Stimulated activated CD8-positive, alpha-beta memory T cell treated with anti-CD3 and anti-CD28 coated beads, Interleukin-12 subunit alpha, Interleukin-12 subunit beta, amount 100 ng/mL, for 1 hour (primary cell): Measurements from ENCODE around the gene FBXO11.

Source experiments
- DNase-seq: peaks from one replicate; pipeline ENCODE4 v3.0.0-alpha.2; 2020; ENCODE audit warnings: low read depth

FBXO11 gene

DNA sequence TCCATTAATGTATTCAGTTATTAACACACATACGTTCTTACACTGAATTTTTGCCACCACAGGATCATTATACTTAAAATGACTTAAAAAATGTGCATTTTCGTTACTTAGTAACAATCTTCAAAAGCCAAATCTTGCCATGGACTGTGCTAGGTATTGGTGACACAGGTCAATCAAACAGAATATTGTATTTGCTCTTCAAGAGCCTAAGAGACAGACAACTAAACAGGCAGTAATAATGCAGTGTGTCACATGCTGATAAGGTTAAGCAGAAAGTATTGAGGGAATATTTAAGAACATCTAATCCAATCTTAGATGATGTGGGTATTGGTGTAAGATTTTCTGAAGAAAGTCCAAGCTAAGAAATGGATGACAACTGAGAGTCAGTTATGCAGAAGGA, 56.9 kb downstream of the FBXO11 start:
- DNase-seq: no peak

DNA sequence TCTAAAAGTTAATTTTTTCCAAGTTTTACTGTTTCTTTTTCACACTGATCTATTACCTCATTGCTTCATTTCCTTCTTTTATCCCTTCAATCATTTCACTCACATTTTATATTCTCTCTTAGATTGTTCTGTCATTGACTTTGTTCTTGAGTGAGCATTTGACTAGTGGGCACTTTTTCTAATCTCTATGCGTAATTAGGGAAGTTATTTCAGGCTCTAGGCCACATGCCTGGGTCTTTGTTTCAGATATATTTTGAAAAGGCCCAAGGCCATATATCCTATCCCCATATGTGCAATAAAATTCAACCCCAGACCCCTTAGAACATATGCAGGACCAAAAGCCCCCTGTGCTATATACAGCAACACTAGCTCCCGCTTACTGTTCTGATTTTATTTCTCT, 62.1 kb downstream of the FBXO11 start:
- no peak for DNase-seq

DNA sequence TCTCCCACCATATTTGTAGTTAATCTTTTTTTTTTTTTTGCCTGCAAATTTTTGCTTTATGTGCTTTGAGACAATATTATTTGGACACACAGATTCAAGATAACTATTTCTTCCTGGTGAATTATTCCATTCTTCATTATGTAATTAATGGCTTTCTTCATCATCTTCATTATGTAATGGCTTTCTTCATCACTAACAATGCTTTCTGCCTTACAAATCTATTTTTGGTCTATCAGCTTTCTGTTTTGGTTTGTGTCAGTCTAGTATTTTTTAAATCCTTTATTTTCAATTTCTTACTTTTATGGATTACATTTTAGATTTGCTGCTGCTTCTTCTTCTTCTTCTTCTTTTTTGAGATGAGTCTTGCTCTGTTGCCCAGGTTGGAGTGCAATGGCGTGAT, 62.9 kb downstream of the FBXO11 start:
- no peak for DNase-seq

DNA sequence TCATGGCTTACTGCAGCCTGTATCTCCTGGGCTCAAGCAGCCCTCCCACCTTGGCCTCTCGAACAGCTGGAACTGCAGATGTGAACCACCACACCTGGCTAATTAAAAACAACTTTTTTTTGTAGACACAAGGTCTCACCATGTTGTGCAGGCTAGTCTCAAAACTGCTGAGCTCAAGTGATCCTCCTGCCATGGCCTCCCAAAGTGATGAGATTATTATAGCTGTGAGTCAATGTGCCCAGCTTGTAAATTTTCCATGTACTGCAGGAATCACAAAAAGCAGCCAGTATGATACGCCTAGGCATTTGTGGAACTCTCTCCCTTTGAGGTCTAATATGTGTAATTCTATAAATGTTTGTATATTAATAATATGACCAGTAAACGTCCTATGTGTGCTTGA, 63.5 kb downstream of the FBXO11 start:
- no peak for DNase-seq

DNA sequence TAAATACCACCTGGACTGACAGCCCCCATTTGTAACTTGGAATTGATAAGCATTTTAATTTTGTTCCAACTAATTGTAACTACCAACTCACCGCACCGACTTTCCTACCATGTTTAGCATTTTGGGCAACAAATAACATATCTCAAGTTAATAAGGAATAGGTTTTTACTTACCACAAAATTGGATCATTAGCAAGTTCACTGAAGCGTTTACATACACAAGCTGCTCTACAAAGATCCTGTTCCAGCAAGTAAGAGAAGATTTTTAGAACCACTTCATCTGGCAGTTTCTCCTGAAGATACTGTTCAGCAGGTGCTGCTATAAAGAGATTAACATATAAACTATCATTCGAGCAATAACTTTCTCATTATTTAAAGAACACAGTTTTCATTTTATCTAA, 67.6 kb downstream of the FBXO11 start:
- DNase-seq: no peak

DNA sequence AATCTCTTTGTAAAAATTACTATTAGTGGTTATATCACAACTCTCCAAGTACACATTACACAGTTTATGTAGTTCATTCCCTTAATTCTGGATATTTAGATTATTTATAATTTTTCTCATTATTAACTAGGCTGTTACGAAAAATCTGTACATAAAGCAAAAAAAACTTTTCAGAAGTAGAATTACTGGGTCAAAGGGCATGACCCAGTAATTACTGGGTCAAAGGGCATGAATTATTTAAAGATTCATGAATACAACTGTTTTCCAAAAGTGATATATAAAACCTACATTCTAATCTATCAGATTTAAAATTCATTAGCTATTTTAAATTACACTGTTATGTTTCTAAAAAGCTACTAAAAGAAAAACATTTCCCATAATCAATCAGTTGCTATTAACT, 68.0 kb downstream of the FBXO11 start:
- no peak for DNase-seq

DNA sequence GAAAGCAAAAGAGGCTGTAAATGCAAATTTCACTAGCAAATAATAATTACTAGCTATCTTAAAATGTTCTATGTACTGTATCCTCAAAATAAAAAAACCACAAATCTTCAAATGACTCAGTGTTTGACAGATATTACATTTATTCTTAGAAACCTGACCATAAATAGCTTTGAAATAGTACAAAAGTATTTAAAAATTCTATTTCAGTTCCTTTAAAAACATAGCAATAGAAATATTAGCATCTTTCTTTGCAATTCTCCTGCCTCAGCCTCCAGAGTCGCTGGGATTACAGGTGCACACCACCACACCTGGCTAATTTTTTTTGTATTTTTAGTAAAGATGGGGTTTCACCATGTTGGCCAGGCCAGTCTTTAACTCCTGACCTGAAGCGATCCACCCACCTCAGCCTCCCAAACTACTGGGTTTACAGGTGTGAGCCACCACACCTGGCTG, 72.8 kb downstream of the FBXO11 start:
- no peak for DNase-seq

DNA sequence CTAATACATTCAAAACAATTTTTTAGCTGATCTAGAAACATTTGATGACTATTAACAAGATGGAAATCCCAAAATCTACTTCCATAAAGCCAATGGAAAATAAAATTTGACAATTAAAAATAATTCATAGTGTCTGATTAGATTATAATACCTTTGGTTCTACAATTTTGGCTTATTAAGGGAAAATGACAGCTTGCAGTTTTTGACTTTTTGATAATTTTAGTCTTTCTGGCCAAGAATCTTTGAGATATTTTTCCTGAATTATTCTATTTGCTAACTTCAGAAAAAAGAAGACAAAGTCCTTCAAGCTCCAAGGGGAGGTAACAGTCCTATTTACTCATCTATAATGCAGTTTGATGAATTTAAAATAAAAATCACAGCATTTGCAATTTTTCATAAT, 83.8 kb downstream of the FBXO11 start:
- no peak for DNase-seq

DNA sequence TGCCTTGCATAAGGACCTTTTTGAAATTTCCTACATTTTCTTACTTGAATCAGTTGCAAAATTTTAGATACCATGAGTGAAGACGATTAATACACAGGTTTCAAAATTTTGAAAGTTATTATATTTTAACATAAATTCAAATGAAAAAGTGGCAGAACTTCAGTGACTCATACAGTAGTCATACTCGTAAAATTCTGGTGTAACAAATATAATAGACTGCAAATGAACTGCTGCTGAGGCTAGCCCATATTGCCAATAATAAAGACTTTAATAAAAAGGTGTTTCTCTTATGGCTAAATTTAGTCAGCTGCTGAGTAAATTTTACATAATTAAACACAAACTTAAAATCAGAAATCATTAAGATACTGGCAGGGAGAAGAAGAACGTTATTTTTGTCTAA, 86.5 kb downstream of the FBXO11 start:
- DNase-seq: no peak

DNA sequence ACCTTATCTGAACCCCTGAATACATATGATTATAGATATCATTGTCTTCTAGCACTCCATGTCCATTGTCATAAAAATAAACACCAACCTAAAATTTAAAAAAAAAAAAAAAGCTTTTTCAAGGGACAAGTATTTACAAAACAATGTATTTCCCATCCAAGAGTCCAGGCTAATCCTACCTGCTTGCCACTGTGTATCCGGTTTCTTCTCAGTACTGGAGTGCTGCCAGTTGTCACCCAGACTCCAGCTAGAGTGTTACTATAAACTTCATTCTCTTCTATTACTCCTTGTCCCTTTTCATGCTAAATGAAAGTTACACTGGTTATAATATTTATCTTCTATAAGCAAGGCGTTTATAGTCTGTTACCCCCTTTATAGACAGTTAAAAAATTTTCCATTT, 87.5 kb downstream of the FBXO11 start:
- no peak for DNase-seq

DNA sequence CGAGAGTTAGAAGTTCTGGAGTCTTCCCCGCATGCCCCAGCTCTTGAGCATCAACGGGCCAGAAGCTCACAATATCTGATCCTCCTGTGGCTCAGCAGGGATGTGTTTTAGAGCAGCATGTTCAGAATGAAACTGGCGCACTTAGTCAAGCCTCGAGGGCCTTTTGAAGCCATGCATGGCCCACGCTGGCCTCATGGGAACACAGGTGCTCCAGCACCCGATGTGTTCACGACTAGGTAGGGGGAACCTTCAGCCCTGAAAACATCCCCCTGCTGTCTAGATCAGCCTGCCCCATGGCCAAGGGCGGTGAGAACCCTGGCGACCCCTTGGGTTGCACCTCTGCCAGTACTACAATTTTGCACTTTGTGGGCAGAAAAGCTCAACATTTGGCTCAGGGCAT, 90.5 kb downstream of the FBXO11 start:
- DNase-seq: no peak

DNA sequence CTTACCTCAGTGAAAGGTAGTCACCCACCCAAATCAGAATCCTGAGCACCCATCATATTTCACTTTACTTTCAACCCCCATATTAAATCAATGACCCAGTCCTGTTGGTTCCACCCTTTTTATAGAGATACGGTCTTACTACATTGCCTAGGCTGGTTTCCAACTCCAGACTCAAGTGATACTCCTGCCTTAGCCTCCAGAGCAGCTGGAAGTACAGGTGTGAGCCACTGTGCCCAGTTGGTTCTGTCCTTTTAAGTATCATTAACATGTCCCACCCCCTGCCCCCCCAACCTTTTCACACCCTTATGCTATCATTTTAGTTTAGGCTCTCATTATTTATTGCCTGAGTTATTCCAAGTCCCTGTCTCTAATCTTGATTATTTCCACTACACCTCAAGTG, 94.6 kb downstream of the FBXO11 start:
- DNase-seq: no peak

DNA sequence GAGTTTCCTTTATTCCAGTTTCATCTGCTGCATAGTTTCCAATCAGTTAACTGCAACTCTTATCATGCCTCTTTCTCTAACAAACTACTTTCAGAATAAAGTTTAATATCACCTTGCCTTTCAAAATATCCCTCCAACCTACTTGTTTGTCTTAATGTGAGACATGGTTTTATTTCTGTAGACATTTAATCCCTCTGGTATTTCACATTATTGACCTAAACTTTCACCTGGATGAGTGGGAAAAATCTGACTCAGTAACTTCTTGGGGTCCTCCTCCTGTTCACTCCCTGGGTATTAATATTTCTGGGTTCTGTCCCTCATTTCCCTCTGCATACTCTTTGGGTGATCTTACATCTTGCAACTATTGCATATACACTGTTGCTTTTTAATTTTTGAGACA, 95.4 kb downstream of the FBXO11 start:
- no peak for DNase-seq

DNA sequence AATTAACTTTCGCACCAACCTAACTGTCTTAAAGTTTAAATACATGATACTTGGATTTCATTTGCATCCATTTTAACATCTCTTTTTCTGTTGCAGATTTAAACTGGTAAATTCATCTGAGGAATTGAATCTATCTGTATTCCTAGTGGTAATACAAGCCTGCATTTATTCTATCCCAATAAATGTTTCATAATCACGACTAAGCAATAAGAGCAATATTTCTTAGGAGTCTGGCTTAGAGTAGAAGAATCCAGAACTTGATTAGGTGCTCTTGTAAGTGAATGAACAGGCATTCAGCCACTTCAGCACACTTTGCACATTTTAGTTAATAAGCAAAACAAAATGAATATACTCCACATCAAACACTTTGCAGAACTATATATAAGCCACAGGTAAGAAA, 96.4 kb downstream of the FBXO11 start:
- no peak for DNase-seq

DNA sequence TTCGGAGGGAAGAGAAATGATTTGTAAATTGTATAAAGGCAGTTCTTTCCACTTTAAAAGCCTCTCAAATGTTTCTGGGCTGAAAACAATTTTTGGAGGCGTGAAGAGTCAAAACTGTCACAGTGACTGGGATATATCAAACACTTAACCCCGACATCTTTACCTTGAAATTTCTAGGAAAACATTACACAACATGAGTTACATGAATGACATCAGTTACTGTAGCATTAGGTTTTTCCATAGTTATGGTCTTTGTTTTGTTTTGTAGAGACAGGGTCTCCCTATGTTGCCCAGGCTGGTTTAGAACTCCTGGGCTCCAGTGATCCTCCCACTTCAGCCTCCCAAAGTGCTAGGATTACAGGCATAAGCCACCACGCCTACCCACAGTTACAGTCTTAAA, 97.7 kb downstream of the FBXO11 start:
- DNase-seq: no peak

DNA sequence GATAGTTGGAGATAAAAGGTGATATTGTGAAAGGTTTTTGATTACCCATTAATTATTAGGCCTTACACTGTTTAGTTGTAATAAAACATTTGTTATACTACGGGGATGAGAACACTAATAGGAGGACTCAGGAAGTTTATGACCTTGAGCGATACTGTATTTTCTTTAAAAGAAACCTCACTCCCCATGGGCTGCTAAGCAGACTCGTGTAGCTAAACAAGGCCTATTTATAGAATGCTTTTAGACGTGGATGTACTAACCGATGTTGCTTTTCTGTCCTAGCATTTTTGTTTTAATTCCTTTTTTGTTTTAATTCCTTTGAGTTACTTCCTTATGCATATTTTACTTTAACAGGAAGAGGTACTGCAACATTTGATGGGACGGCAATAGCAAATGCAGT, 100.4 kb downstream of the FBXO11 start:
- DNase-seq: no peak

DNA sequence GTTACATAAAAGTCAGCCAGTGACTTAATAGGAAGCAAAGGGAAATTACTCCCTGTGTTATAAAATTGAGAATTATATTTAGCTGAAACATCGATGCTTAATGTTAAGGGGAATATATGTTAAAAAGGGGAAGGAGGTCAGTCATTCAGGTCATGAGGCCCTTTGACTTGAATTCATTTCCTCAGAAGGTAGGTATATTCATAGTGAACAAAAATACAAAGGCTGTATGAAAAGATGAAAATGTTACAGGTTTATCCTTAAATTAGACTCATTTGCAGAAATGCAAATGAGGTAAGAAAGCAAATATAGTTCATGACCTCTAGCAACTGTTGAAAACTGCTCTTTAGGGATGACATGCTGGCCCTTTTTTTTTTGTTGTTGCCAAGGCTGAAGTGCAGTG, 102.5 kb downstream of the FBXO11 start:
- DNase-seq: no peak

DNA sequence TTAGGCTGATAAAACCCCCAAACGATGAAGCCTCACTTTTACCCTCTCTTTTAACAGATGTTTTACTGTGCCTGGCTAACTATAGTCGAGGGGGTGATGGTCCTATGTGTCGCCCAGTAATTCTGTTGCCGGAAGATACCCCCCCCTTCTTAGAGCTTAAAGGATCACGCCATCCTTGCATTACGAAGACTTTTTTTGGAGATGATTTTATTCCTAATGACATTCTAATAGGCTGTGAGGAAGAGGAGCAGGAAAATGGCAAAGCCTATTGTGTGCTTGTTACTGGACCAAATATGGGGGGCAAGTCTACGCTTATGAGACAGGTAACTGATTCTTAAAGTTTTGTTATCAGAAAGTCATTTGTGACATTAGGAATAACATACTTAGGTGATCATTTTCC, 102.9 kb downstream of the FBXO11 start:
- DNase-seq: no peak

DNA sequence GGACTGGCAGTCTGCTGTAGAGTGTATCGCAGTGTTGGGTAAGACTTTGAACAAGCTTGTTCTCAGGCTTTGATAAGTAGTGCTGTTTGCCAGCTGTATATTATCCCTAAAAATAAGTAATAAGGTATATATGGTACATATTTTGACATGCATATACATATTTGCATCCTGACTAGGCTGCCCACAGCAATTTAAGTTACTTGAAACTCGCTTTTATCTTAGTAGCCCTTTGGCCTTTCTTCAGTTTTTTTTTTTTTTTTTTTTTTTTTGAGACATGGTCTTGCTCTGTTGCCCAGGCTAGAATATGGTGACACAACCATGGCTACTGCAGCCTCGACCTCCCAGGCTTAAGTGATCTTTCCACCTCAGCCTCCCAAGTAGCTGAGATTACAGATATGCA, 105.2 kb downstream of the FBXO11 start:
- DNase-seq: no peak

DNA sequence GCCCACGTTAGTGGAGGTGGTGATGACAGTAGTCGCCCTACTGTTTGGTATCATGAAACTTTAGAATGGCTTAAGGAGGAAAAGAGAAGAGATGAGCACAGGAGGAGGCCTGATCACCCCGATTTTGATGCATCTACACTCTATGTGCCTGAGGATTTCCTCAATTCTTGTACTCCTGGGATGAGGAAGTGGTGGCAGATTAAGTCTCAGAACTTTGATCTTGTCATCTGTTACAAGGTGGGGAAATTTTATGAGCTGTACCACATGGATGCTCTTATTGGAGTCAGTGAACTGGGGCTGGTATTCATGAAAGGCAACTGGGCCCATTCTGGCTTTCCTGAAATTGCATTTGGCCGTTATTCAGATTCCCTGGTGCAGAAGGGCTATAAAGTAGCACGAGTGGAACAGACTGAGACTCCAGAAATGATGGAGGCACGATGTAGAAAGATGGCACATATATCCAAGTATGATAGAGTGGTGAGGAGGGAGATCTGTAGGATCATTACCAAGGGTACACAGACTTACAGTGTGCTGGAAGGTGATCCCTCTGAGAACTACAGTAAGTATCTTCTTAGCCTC, 107.2 kb downstream of the FBXO11 start:
- no peak for DNase-seq

DNA sequence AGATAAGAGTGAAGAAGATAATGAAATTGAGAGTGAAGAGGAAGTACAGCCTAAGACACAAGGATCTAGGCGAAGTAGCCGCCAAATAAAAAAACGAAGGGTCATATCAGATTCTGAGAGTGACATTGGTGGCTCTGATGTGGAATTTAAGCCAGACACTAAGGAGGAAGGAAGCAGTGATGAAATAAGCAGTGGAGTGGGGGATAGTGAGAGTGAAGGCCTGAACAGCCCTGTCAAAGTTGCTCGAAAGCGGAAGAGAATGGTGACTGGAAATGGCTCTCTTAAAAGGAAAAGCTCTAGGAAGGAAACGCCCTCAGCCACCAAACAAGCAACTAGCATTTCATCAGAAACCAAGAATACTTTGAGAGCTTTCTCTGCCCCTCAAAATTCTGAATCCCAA, 107.7 kb downstream of the FBXO11 start:
- no peak for DNase-seq

DNA sequence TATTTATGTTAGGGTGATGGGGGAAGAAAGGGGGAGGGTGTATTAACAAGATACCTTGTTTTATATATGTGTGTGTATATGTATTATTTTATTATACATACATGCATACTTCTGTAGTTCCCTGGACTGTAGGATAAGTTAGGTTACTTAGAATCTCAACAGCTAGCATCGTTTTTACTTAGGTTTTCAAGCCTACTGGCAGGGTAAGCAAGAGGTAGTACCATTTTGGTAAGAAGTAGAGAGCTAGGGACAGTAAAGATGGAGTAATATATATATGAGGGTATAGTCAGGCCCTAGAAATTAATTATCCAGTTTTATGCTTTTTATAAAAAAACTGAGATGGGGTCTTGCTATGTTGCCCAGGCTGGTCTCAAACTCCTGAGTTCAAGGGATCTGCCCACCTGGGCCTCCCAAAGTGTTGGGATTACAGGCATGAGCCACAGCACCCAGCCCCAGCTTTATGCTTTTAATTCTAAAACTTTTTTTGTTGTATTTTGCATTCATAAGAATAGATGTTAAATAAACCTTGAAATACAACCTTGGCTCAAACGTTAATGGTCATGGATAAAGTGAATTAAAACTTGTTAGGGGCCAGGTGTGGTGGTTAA, 110.1 kb downstream of the FBXO11 start:
- DNase-seq: no peak

DNA sequence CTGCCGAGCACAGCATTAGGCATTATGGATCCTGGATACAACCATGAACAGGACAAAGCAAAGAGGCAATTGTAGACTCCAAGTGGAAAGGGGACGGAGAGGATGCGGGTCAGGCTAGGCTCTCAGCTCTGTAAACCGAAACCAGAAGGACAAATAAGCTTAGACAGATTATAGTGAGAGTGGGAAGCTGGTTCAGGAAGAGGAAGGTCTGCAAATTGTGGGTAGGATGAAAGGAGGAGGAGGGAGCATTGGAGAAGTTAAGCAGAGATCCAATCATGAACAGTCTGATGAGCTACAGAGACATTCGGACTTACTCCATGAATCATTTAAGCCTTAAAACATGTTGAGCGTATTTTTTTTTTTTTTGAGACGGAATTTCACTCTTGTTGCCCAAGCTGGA, 120.3 kb downstream of the FBXO11 start:
- DNase-seq: no peak

DNA sequence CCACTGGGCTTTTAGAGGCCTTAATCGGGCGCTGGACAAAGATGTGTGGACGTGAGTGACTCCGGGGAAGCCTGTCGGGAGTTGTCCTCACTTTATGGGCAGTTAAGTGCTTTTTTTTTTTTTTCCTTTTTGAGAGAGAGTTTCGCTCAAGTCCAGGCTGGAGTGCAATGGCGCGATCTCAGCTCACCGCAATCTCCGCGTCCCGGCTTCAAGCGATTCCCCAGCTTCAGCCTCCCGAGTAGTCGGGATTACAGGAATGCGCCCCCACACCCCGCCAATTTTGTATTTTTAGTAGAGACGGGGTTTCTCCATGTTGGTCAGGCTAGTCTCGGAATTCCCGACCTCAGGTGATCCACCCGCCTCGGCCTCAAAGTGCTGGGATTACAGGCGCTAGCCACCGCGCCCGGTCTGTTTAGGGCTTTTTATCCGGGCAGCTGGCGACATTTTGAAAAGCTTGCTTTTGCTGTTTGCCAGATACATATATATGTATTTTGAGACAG, 121.9 kb downstream of the FBXO11 start:
- no peak for DNase-seq
